HFFc6 (cell line): Measurements from ENCODE around the gene PIK3AP1. TPM values are rescaled to one million over a fixed set of nuclear protein-coding genes. Genes with fewer than 3 reads are reported as not detected.

Experiments
- DNase-seq: peaks from one replicate; pipeline ENCODE4 v3.0.0-alpha.2; 2018
- H3K27ac Mint-ChIP-seq: 2 replicates; pipeline ENCODE4 v1.8.0; 2020; ENCODE audit warnings: mild to moderate bottlenecking, mixed read lengths
- H3K27me3 Mint-ChIP-seq: 2 replicates; pipeline ENCODE4 v1.8.0; 2021; ENCODE audit warnings: mild to moderate bottlenecking, moderate library complexity, mixed read lengths; ENCODE audit not compliant: insufficient read depth
- H3K36me3 Mint-ChIP-seq: 2 replicates; pipeline ENCODE4 v1.8.0; 2021; ENCODE audit warnings: low read depth, mixed read lengths
- H3K4me1 Mint-ChIP-seq: 2 replicates; pipeline ENCODE4 v1.8.0; 2020; ENCODE audit warnings: low read depth, mixed read lengths
- H3K4me3 Mint-ChIP-seq: 2 replicates; pipeline ENCODE4 v1.8.0; 2020; ENCODE audit warnings: mild to moderate bottlenecking, moderate library complexity, mixed read lengths
- H3K9me3 Mint-ChIP-seq: 2 replicates; pipeline ENCODE4 v1.8.0; 2020; ENCODE audit warnings: mild to moderate bottlenecking, mixed read lengths
- CTCF ChIP-seq: fragments of 200-600 bp; sonication (generic); IDR thresholded peaks from 2 replicates; pipeline ENCODE4 v1.5.0; 2021; ENCODE audit warnings: antibody characterized with exemption, mild to moderate bottlenecking
- total RNA-seq, 6 experiments: library from RNA; stranded (reverse); fragmentation: NEBNext Ultra II Directional; extraction: Animal tissue kit (Norgen Biotek cat#: 25700); gene quantifications; 2 replicates in 1 of 6; 3 replicates in 5 of 6; pipeline ENCODE4 v1.2.3, GENCODE V29; 2021

The PIK3AP1 gene
- total RNA-seq, 6 experiments from 2014 or later: 0.05 TPM; not detected in 3

- H3K27me3 Mint-ChIP-seq: peaks cover 6% of the 10 kb centered on the region
- no peaks in the 10 kb centered on the region for H3K36me3 Mint-ChIP-seq
- TF ChIP-seq CTCF: no peak
- peaks cover 24% of the 10 kb centered on the region for H3K4me1 Mint-ChIP-seq
- no peak for DNase-seq
- no peak overlapping the region for H3K4me3 Mint-ChIP-seq
- H3K9me3 Mint-ChIP-seq: no peaks in the 10 kb centered on the region
- H3K27ac Mint-ChIP-seq: no peak overlapping the region
These were observed 55.8 kb downstream of the PIK3AP1 start for GRCh38 chr10:96664563-96664962.

- Mint-ChIP-seq H3K27me3 (peaks cover 6% of the 10 kb centered on the region), H3K36me3 (no peaks in the 10 kb centered on the region), H3K9me3 (no peaks in the 10 kb centered on the region), H3K4me3 (no peak overlapping the region), H3K27ac (no peak overlapping the region), H3K4me1 (peaks cover 24% of the 10 kb centered on the region)
- no peak for TF ChIP-seq CTCF
- no peak for DNase-seq
These were observed 56.5 kb downstream of the PIK3AP1 start for GRCh38 chr10:96663797-96664196.

- Mint-ChIP-seq H3K4me1 (peaks cover 16% of the 10 kb centered on the region), H3K4me3 (no peak overlapping the region), H3K9me3 (no peaks in the 10 kb centered on the region), H3K36me3 (no peaks in the 10 kb centered on the region), H3K27me3 (peaks cover 9% of the 10 kb centered on the region), H3K27ac (no peak overlapping the region)
- no peak for DNase-seq
- TF ChIP-seq CTCF: no peak
These were observed 58.7 kb downstream of the PIK3AP1 start for GRCh38 chr10:96661632-96662031.

- H3K4me3 Mint-ChIP-seq: no peak overlapping the region
- H3K36me3 Mint-ChIP-seq: no peaks in the 10 kb centered on the region
- H3K9me3 Mint-ChIP-seq: no peaks in the 10 kb centered on the region
- H3K27ac Mint-ChIP-seq: no peak overlapping the region
- DNase-seq: no peak
- no peak for TF ChIP-seq CTCF
- peaks cover 9% of the 10 kb centered on the region for H3K4me1 Mint-ChIP-seq
- H3K27me3 Mint-ChIP-seq: peaks cover 15% of the 10 kb centered on the region
These were observed 60.0 kb downstream of the PIK3AP1 start for GRCh38 chr10:96660297-96660696.

- TF ChIP-seq CTCF: no peak
- Mint-ChIP-seq H3K4me3 (no peak overlapping the region), H3K27ac (no peak overlapping the region), H3K27me3 (peaks cover 13% of the 10 kb centered on the region), H3K4me1 (no peaks in the 10 kb centered on the region), H3K36me3 (no peaks in the 10 kb centered on the region), H3K9me3 (no peaks in the 10 kb centered on the region)
- DNase-seq: no peak
These were observed 61.5 kb downstream of the PIK3AP1 start for GRCh38 chr10:96658844-96659243.

- no peak for DNase-seq
- no peak for TF ChIP-seq CTCF
- H3K4me1 Mint-ChIP-seq: no peaks in the 10 kb centered on the region
- peaks cover 14% of the 10 kb centered on the region for H3K27me3 Mint-ChIP-seq
- H3K27ac Mint-ChIP-seq: no peak overlapping the region
- H3K9me3 Mint-ChIP-seq: no peaks in the 10 kb centered on the region
- H3K4me3 Mint-ChIP-seq: no peak overlapping the region
- no peaks in the 10 kb centered on the region for H3K36me3 Mint-ChIP-seq
These were observed 62.9 kb downstream of the PIK3AP1 start for GRCh38 chr10:96657385-96657784.
